Erythroblast (primary cell): Measurements from ENCODE around the gene TSHZ2.

ENCODE experiments used
- DNase-seq, 2 experiments: peaks; one replicate each; lab custom pipeline; 2025; lab: John Stamatoyannopoulos, UW
- GATA1 ChIP-seq: IDR thresholded peaks from 2 replicates; pipeline ENCODE4 v1.6.1; 2011; ENCODE audit warnings: low read depth, mild to moderate bottlenecking, control low read depth, low read length, moderate library complexity
- POLR2A ChIP-seq: IDR thresholded peaks from 2 replicates; pipeline ENCODE4 v1.6.1; 2011; ENCODE audit warnings: mild to moderate bottlenecking, low read length

TSHZ2 gene

GRCh38 chr20:52972190-52972937 lies at the start of gene TSHZ2:
TSS of gene TSHZ2 (plus strand) at chr20:52972358. CDS start at chr20:52973294, 936 bp downstream.
- DNase-seq: no peak
- TF ChIP-seq POLR2A (no peak), GATA1 (no peak)

GRCh38 chr20:52922436-52922835 lies 49.7 kb upstream of the TSHZ2 start:
- TF ChIP-seq POLR2A (no peak), GATA1 (no peak)
- no peak for DNase-seq

DNA sequence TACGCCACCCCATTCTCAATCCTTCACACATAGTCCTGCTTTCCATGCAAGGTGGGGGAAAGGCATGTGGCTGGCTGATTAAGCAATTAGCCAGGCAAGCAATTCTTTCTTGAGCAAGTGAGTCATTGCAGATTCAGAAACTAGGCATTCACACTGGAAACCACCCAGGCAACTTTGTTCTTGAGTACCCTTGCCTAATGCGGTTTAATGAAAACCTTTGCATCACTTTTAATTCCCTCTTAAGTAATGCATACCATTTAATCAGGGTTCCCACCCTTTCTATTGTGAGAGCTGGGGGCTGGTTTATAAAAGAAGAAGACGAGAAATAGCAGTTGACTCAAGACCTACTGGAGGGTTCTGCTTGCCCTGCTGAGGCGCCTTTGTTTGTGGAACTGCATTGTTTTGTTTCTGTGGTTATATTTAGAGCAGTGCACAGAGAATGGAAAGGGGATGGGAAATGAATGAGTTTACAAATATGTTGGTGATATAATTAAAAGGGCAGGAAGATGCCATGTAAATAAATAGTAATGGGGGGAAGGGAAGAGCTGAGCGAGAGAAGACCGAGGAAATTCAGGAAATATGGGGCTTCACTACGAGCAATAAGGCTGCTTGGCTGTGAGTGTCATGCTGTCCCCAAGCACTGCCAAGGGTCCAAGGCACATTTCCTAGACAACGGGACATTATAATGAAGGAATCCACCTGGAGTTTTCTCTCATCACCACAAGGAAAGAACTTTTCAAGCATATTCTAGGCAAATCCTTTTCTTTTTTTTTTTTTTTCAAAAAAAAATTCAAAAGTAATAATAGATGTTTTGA lies 48.8 kb upstream of the TSHZ2 start:
- no peak for DNase-seq
- TF ChIP-seq GATA1 (no peak), POLR2A (no peak)

- TF ChIP-seq POLR2A: no peak
- TF ChIP-seq GATA1: no peak
- DNase-seq: no peak
Observed at GRCh38 chr20:52924411-52925271, 47.5 kb upstream of the TSHZ2 start.

GRCh38 chr20:52926505-52926904 lies 45.7 kb upstream of the TSHZ2 start:
- TF ChIP-seq GATA1 (no peak), POLR2A (no peak)
- no peak for DNase-seq

GRCh38 chr20:52933867-52934266 lies 38.3 kb upstream of the TSHZ2 start:
- no peak for DNase-seq
- TF ChIP-seq GATA1 (no peak), POLR2A (no peak)

- TF ChIP-seq GATA1: no peak
- no peak for TF ChIP-seq POLR2A
- no peak for DNase-seq
Observed at GRCh38 chr20:52936351-52937340, 35.5 kb upstream of the TSHZ2 start.

DNA sequence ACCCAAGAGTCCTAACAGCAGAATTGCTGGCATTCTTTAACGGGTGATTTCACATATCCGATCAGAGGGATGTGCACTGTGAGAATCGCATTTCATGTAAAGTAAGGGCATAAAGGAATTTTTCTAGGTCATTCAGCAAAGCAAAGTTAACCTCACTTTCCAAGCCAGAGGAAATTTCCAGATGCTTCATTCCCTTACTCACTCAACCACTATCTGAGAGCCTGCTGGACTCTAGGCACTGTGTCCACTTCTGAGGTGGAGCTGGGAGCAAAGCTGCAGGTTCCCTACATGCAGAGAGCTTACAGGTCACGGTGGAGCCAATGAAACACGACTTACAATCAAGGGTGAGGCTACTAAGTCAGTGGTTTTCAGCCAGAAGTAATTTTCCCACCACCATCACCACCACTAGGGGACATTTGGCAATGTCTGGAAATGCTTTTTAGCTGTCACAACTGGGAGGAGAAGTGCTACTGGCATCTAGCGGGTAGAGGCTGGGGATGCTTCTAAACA lies 34.5 kb upstream of the TSHZ2 start:
- no peak for DNase-seq
- TF ChIP-seq POLR2A: no peak
- no peak for TF ChIP-seq GATA1

- no peak for TF ChIP-seq POLR2A
- no peak for TF ChIP-seq GATA1
- DNase-seq: no peak
Observed at GRCh38 chr20:52939141-52939540, 33.0 kb upstream of the TSHZ2 start.

GRCh38 chr20:52941808-52942207 lies 30.4 kb upstream of the TSHZ2 start:
- no peak for TF ChIP-seq POLR2A
- DNase-seq: no peak

GRCh38 chr20:52943185-52943841 lies 28.8 kb upstream of the TSHZ2 start:
- DNase-seq: no peak

DNA sequence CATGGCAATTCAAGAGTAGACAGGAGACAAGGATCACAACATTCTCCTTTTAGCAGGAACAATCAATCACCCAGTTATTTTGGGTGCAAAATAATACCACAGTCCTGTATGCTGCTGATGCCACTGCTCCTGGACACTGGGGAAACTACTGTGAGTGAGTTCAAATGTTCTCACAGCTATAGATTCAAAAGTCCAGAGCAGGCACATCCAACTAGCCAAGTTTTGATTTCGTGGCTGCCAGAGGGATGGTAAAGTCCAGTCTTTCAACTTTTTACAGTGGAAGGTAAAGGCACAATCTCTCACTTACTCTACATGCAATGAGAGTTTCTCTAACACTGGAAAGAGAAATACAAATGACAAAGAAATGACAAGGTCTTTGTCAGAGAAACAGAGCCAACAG lies 26.9 kb upstream of the TSHZ2 start:
- TF ChIP-seq GATA1: no peak
- no peak for TF ChIP-seq POLR2A
- DNase-seq: no peak

More at GRCh38 chr20:52943185-52943841, 28.8 kb upstream of the TSHZ2 start:
- TF ChIP-seq POLR2A: no peak
- TF ChIP-seq GATA1: no peak
